Prostate gland (tissue), 2 donors: ENCODE data around the gene CNTN4. TPM values are rescaled to one million over a fixed set of nuclear protein-coding genes. Genes with fewer than 3 reads are reported as not detected.

Experiments used
- DNase-seq: peaks from one replicate; pipeline ENCODE4 v3.0.0-alpha.2; 2019; ENCODE audit warnings: low spot score
- H3K27ac ChIP-seq, 2 donors: fragments of 200-600 bp; sonication (generic); 2 replicates each; pipeline ENCODE4 v1.5.1; 2017 to 2019
- H3K27me3 ChIP-seq: fragments of 200-600 bp; sonication (generic); replicated peaks from 2 replicates; pipeline ENCODE4 v1.5.1; 2019; ENCODE audit not compliant: insufficient read depth
- H3K36me3 ChIP-seq, 2 donors: fragments of 200-600 bp; sonication (generic); 1 replicate in 1 of 2; 2 replicates in 1 of 2; pipeline versions ENCODE4 v1.5.1 to v1.8.1; 2017 to 2019
- H3K4me1 ChIP-seq: fragments of 200-600 bp; sonication (generic); replicated peaks from 2 replicates; pipeline ENCODE4 v1.5.1; 2019
- H3K4me3 ChIP-seq, 2 donors: fragments of 200-600 bp; sonication (generic); 2 replicates each; pipeline ENCODE4 v1.5.1; 2017 to 2019
- H3K9me3 ChIP-seq: fragments of 200-600 bp; sonication (generic); 2 replicates; pipeline ENCODE4 v1.5.1; 2017
- POLR2A ChIP-seq: fragments of 450-650 bp; IDR thresholded peaks from one replicate; pipeline ENCODE4 v1.6.1; 2016; ENCODE audit warnings: antibody characterized with exemption, mild to moderate bottlenecking
- POLR2AphosphoS5 ChIP-seq: sonication (generic); formaldehyde crosslinking; IDR thresholded peaks from one replicate; pipeline ENCODE4 v1.6.1; 2017; ENCODE audit warnings: antibody characterized with exemption
- WGBS: methylation state at CpG from one replicate; pipeline ENCODE4 v1.1.5; 2018; 5-methylcytosine and 5-hydroxymethylcytosine counted together
- intact Hi-C: fragments of 100-400 bp; cut with DNase I; formaldehyde crosslinking; loops from one replicate; pipeline ENCODE4 v1.14.2; 2022
- total RNA-seq, 2 donors: library from RNA; depleted of rRNA; stranded (reverse); fragments of >200 nt; gene quantifications; one replicate each; pipeline ENCODE4 v1.1.0, GENCODE V29; 2016
- TF ChIP-seq, protein P1 (sequence below), 4 experiments: fragments of 200-600 bp in 2 of 4; fragments of 450-650 bp in 2 of 4; sonication (generic) in 2 of 4; IDR thresholded peaks; 1 replicate in 3 of 4; 2 replicates in 1 of 4; pipeline ENCODE4 v1.5.1; 2016 to 2019; ENCODE audit warnings: antibody characterized with exemption in 4 of 4, mild to moderate bottlenecking in 2 of 4, moderate library complexity in 2 of 4

CNTN4 gene
- total RNA-seq, 2 donors from 2014 or later = 1.5 to 5.7 TPM

DNA sequence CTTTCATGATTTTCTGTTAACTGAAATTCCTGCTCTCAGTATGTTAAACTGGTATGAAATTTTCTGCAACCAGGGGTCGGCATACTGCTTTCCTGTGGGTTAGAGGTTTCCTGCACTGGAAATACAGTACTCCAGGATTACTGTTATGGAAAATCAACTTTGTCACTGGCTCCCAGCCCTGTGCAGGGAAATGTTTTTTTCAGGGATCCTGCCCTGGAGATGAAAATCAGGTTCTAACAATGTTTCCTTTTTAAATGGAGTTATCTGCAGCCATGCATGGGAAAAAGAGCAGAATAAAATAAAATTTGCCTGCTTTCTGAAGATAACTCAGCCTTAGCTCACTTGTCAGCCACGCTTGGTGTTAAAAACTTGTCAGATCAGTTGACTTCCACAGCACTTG lies 791.1 kb downstream of the CNTN4 start:
- Histone ChIP-seq H3K27me3 (no peaks in the 10 kb centered on the region), H3K9me3 (no peaks in the 10 kb centered on the region), H3K4me1 (no peaks in the 10 kb centered on the region), H3K4me3 (no peak overlapping the region), H3K36me3 (no peaks in the 10 kb centered on the region), H3K27ac (no peak overlapping the region)
- 56% methylated on average over 2 of the region's 2 CpGs for WGBS
- DNase-seq = no peak
- intact Hi-C loops = no loop called here
- TF ChIP-seq, protein P1, sequence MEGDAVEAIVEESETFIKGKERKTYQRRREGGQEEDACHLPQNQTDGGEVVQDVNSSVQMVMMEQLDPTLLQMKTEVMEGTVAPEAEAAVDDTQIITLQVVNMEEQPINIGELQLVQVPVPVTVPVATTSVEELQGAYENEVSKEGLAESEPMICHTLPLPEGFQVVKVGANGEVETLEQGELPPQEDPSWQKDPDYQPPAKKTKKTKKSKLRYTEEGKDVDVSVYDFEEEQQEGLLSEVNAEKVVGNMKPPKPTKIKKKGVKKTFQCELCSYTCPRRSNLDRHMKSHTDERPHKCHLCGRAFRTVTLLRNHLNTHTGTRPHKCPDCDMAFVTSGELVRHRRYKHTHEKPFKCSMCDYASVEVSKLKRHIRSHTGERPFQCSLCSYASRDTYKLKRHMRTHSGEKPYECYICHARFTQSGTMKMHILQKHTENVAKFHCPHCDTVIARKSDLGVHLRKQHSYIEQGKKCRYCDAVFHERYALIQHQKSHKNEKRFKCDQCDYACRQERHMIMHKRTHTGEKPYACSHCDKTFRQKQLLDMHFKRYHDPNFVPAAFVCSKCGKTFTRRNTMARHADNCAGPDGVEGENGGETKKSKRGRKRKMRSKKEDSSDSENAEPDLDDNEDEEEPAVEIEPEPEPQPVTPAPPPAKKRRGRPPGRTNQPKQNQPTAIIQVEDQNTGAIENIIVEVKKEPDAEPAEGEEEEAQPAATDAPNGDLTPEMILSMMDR (IDR thresholded peaks at IDR 0.05) = no peak
- TF ChIP-seq POLR2AphosphoS5 = no peak
- no peak for TF ChIP-seq POLR2A

DNA sequence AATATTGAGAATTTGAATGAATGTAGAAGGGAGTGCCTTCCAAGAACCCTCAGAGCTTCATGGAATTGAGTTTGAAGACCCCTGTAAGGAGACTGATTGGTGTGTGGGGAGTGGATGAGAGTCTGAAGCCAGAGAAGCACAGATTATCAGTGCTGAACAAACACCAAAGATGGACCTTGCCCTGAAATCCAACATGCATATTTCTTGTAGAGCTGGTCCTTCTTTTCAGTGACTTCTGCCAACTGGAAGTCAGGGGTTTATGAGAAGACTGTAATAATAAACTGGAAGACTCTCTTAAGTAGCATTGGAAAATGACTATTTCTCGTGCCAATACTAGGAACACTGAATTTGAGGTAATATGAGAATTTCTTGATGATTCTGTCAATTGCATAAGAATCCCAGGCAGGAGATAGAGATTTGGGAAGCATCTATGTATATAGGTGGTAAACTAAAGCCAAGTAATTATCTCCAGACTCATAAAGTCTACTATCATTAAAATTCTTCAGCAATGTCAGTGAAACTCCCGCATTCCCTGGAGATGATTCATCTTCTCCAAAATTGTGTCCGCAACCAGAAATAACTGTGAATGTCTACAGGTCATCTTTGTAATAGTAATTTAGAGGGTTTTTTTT lies 797.8 kb downstream of the CNTN4 start:
- Histone ChIP-seq H3K4me3 (no peak overlapping the region), H3K27me3 (no peaks in the 10 kb centered on the region), H3K9me3 (no peaks in the 10 kb centered on the region), H3K4me1 (no peaks in the 10 kb centered on the region), H3K27ac (no peak overlapping the region), H3K36me3 (no peaks in the 10 kb centered on the region)
- TF ChIP-seq, protein P1 (IDR thresholded peaks at IDR 0.05) = no peak
- TF ChIP-seq POLR2A (no peak), POLR2AphosphoS5 (no peak)
- DNase-seq = no peak
- intact Hi-C loops = no loop called here
- WGBS = 62% methylated on average over 3 of the region's 3 CpGs

DNA sequence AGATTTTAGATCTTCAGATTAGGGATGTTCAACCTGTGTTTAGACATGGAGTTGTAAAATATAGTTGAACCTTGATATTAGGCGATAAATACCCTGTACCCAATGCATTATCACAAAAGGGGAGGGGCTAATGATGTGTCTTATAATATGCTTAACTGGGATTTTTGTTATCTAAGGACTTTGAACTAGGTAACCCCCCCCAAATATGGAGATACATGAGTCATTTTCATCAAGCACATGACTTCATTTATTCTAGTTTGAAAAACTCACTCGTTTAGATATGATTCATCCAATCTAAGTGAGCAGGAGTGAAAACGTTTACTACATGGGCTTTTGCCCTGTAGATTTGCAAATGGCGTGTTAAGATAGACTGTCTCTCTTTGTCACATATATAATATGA lies 799.2 kb downstream of the CNTN4 start:
- H3K4me1 ChIP-seq = no peaks in the 10 kb centered on the region
- intact Hi-C loops = no loop called here
- no peaks in the 10 kb centered on the region for H3K36me3 ChIP-seq
- H3K4me3 ChIP-seq = no peak overlapping the region
- no peak for TF ChIP-seq POLR2A
- TF ChIP-seq, protein P1 (IDR thresholded peaks at IDR 0.05) = no peak
- TF ChIP-seq POLR2AphosphoS5 = no peak
- H3K27ac ChIP-seq = no peak overlapping the region
- DNase-seq = no peak
- WGBS = 79% methylated on average over 4 of the region's 4 CpGs
- no peaks in the 10 kb centered on the region for H3K27me3 ChIP-seq
- no peaks in the 10 kb centered on the region for H3K9me3 ChIP-seq

DNA sequence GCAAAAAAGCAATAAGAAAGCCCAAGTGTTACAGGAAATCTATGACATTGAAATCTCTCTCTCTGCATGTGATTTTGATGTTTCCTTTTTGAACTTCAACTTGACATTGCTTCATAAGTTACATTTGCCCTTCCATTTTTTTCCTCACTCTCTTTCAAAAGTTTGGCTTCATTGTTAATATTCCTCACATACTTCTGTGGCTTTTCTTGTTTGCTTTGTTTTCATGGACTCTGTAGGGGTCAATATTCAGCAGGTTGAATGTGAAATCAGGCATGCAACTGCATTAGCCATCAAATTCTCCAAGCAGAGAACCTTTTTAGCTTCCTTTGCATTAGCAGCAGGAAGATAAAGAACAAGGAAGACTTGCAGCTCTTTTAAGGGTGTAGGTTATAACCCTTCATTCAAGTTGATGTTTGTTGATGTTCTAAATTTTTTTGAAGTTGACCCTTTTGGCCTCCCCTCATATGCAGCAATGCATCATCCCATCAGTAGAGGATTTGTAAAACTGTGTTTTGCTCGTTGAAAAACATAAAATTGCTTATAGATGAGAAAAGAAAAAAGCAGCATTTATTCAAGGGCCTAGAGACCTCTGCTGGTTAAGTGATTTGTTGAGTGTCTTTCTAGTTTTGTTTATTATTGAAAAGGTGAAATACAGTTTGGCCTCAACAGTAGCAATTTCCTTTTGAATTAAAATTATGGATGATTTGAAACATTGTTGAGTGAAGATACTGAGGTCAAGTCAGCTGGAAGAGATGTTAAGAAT lies 800.1 kb downstream of the CNTN4 start:
- no peaks in the 10 kb centered on the region for H3K27me3 ChIP-seq
- H3K36me3 ChIP-seq = no peaks in the 10 kb centered on the region
- WGBS = 11% methylated on average over 1 of the region's 1 CpG
- no peak overlapping the region for H3K27ac ChIP-seq
- no peaks in the 10 kb centered on the region for H3K9me3 ChIP-seq
- no peak for DNase-seq
- intact Hi-C loops = no loop called here
- H3K4me1 ChIP-seq = no peaks in the 10 kb centered on the region
- TF ChIP-seq POLR2A (no peak), POLR2AphosphoS5 (no peak)
- TF ChIP-seq, protein P1 (IDR thresholded peaks at IDR 0.05) = no peak
- no peak overlapping the region for H3K4me3 ChIP-seq

DNA sequence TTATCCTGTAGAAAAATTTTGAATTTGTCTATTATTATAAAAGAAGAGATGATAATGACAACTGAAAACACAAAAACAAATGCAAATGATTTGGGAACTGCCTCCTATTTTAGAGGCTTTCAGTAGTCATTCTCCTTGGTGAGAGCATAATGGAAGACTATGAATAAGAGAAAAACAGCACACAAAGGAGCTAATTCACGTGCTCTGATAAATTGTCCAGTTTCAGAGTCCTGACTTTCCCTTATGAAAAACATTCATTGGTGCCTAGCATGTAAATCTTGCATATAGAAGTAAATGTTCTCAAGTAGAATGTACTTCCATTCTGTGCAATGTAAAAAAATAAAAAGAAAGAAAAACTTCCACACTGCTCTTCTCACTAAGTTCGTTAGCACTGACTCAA lies 805.4 kb downstream of the CNTN4 start:
- intact Hi-C loops = no loop called here
- 75% methylated on average over 2 of the region's 2 CpGs for WGBS
- Histone ChIP-seq H3K27ac (no peak overlapping the region), H3K36me3 (no peaks in the 10 kb centered on the region), H3K4me3 (no peak overlapping the region), H3K4me1 (no peaks in the 10 kb centered on the region), H3K27me3 (no peaks in the 10 kb centered on the region), H3K9me3 (no peaks in the 10 kb centered on the region)
- TF ChIP-seq, protein P1 (IDR thresholded peaks at IDR 0.05) = no peak
- TF ChIP-seq POLR2AphosphoS5 = no peak
- no peak for TF ChIP-seq POLR2A
- DNase-seq = no peak
